ENCODE measurements around the gene CABYR.

Gene CABYR

DNA sequence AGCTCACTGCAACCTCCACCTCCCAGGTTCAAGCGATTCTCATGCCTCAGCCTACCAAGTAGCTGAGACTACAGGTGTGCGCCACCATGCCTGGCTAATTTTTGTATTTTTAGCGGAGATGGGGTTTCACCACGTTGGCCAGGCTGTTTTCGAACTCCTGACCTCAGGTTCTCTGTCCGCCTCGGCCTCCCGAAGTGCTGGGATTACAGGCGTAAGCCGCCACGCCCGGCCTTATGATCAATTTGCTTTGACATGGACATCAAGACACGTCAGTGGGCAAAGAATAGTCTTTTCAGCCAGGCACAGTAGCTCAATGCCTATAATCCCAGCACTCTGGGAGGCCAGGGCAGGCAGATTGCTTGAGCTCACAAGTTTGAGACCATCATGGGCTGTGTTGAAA, 48.0 kb upstream of the CABYR start:
- no peaks in the 10 kb centered on the region for H3K27me3 ChIP-seq (ENCODE audit: insufficient read depth, poor library complexity, severe bottlenecking)
- TF ChIP-seq GABPA (IDR thresholded peaks at IDR 0.05; ENCODE audit: low read depth) (no peak), POLR2AphosphoS5 (IDR thresholded peaks at IDR 0.05; ENCODE audit: low read depth) (no peak), SPI1 (IDR thresholded peaks at IDR 0.05; ENCODE audit: borderline replicate concordance, low read depth) (no peak)
- TF ChIP-seq, protein P1, sequence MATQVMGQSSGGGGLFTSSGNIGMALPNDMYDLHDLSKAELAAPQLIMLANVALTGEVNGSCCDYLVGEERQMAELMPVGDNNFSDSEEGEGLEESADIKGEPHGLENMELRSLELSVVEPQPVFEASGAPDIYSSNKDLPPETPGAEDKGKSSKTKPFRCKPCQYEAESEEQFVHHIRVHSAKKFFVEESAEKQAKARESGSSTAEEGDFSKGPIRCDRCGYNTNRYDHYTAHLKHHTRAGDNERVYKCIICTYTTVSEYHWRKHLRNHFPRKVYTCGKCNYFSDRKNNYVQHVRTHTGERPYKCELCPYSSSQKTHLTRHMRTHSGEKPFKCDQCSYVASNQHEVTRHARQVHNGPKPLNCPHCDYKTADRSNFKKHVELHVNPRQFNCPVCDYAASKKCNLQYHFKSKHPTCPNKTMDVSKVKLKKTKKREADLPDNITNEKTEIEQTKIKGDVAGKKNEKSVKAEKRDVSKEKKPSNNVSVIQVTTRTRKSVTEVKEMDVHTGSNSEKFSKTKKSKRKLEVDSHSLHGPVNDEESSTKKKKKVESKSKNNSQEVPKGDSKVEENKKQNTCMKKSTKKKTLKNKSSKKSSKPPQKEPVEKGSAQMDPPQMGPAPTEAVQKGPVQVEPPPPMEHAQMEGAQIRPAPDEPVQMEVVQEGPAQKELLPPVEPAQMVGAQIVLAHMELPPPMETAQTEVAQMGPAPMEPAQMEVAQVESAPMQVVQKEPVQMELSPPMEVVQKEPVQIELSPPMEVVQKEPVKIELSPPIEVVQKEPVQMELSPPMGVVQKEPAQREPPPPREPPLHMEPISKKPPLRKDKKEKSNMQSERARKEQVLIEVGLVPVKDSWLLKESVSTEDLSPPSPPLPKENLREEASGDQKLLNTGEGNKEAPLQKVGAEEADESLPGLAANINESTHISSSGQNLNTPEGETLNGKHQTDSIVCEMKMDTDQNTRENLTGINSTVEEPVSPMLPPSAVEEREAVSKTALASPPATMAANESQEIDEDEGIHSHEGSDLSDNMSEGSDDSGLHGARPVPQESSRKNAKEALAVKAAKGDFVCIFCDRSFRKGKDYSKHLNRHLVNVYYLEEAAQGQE (IDR thresholded peaks at IDR 0.05; ENCODE audit: insufficient replicate concordance, low read depth) = no peak
- TF ChIP-seq, protein P2, sequence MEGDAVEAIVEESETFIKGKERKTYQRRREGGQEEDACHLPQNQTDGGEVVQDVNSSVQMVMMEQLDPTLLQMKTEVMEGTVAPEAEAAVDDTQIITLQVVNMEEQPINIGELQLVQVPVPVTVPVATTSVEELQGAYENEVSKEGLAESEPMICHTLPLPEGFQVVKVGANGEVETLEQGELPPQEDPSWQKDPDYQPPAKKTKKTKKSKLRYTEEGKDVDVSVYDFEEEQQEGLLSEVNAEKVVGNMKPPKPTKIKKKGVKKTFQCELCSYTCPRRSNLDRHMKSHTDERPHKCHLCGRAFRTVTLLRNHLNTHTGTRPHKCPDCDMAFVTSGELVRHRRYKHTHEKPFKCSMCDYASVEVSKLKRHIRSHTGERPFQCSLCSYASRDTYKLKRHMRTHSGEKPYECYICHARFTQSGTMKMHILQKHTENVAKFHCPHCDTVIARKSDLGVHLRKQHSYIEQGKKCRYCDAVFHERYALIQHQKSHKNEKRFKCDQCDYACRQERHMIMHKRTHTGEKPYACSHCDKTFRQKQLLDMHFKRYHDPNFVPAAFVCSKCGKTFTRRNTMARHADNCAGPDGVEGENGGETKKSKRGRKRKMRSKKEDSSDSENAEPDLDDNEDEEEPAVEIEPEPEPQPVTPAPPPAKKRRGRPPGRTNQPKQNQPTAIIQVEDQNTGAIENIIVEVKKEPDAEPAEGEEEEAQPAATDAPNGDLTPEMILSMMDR (IDR thresholded peaks at IDR 0.05; ENCODE audit: insufficient read depth, low read length) = no peak
- no peak for DNase-seq (ENCODE audit: low read depth in 1 of 2, low spot score in 1 of 2)
- no peak overlapping the region for H3K27ac ChIP-seq (replicated peaks)
- H3K4me3 ChIP-seq (replicated peaks; ENCODE audit: insufficient read depth, low read length) = no peak overlapping the region

DNA sequence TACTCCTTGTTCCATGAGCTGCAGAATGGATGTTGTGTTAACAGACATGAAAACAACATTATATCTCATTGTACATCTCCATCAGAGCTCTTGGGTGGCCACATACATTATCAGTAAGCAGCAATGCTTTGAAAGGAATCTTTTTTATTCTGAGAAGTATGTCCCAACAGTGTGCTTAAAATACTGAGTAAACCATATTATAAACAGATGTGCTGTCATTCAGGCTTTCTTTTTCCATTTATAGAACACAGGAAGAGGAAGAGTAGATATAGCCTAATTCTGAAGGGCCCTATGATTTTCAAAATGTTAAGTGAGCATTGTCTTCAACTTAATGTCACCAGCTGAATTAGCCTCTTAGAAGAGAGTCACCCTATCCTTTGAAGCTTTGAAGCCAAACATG, 44.3 kb upstream of the CABYR start:
- DNase-seq (ENCODE audit: low read depth in 1 of 2, low spot score in 1 of 2) = no peak
- Histone ChIP-seq H3K27ac (replicated peaks) (no peak overlapping the region), H3K4me3 (replicated peaks; ENCODE audit: insufficient read depth, low read length) (no peak overlapping the region), H3K27me3 (ENCODE audit: insufficient read depth, poor library complexity, severe bottlenecking) (no peaks in the 10 kb centered on the region)
- TF ChIP-seq SPI1 (IDR thresholded peaks at IDR 0.05; ENCODE audit: borderline replicate concordance, low read depth) = no peak

DNA sequence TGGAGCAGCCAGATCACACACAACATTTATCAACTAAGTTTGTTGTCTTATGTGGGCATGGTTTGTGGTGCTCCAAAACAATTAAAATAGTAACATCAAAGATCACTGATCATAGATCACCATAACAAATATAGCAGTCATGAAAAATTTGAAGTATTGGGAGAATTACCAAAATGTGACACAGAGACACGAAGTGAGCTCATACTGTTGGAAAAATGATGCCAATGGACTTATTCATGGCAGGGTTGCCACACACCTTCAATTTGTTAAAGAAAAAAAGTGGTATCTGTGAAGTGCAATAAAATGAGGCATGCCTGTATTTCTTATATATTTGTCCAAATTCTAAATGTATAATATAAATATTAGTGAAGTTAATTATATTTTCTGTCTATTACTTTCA, 42.9 kb upstream of the CABYR start:
- TF ChIP-seq, protein P2 (IDR thresholded peaks at IDR 0.05; ENCODE audit: insufficient read depth, low read length) = no peak
- no peak for TF ChIP-seq SPI1 (IDR thresholded peaks at IDR 0.05; ENCODE audit: borderline replicate concordance, low read depth)
- TF ChIP-seq POLR2AphosphoS5 (IDR thresholded peaks at IDR 0.05; ENCODE audit: low read depth) = no peak
- TF ChIP-seq, protein P1 (IDR thresholded peaks at IDR 0.05; ENCODE audit: insufficient replicate concordance, low read depth) = no peak
- no peak for TF ChIP-seq GABPA (IDR thresholded peaks at IDR 0.05; ENCODE audit: low read depth)
- Histone ChIP-seq H3K4me3 (replicated peaks; ENCODE audit: insufficient read depth, low read length) (no peak overlapping the region), H3K27ac (replicated peaks) (no peak overlapping the region), H3K27me3 (ENCODE audit: insufficient read depth, poor library complexity, severe bottlenecking) (no peaks in the 10 kb centered on the region)
- DNase-seq (ENCODE audit: low read depth in 1 of 2, low spot score in 1 of 2) = no peak

DNA sequence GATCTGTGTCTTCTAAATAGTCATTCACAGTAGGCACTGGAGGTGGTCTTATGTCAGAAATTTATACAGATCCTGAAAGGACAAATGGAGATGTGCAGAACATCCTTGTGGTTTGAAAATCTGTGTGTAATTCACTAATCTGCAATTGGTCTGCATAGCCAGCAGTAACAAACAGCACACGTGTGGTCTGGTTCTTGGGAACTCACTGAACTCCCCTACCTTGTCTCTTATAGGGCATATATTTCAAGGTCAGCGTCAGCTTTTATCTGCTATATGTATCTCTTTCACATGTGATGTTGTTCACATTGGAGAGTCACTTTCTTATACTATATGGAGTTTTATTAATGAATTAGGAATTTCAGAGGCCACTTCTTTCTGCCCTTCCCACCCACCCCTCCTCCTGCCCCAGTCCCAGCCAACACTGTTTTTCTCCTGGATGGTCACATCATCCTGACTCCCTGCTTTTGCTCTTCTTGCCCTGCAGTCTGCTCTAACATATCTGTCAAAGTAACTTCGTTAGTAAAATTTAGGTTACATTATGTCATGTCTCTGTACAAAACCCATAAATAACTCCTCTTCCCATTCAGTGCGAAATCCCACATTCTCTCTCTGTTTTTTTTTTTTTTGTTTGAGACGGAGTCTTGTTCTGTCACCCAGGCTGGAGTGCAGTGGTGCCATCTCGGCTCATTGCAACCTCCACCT, 35.4 kb upstream of the CABYR start:
- Histone ChIP-seq H3K4me3 (replicated peaks; ENCODE audit: insufficient read depth, low read length) (no peak overlapping the region), H3K27ac (replicated peaks) (no peak overlapping the region), H3K27me3 (ENCODE audit: insufficient read depth, poor library complexity, severe bottlenecking) (no peaks in the 10 kb centered on the region)
- DNase-seq (ENCODE audit: low read depth in 1 of 2, low spot score in 1 of 2) = no peak
- TF ChIP-seq SPI1 (IDR thresholded peaks at IDR 0.05; ENCODE audit: borderline replicate concordance, low read depth) (no peak), GABPA (IDR thresholded peaks at IDR 0.05; ENCODE audit: low read depth) (no peak)
- TF ChIP-seq, protein P2 (IDR thresholded peaks at IDR 0.05; ENCODE audit: insufficient read depth, low read length) = no peak
- TF ChIP-seq, protein P1 (IDR thresholded peaks at IDR 0.05; ENCODE audit: insufficient replicate concordance, low read depth) = no peak

All from HL-60 (cell line).